ENCODE data around the gene CDK5R2.

The CDK5R2 gene

GRCh38 chr2:219010162-219010756 lies 50.8 kb downstream of the CDK5R2 start:
- peak; percentile 28 for DNase-seq

GRCh38 chr2:219010873-219011272 lies 51.4 kb downstream of the CDK5R2 start:
- no peak for DNase-seq
